ENCODE data around the gene ZNF474. TPM values are rescaled to one million over a fixed set of nuclear protein-coding genes. Genes with fewer than 3 reads are reported as not detected.

The ZNF474 gene
- total and polyA plus RNA-seq, 2 of the 8 experiments (the other 6 are each of a cell fraction or from before 2014, with no cell fraction given) = not detected

DNA sequence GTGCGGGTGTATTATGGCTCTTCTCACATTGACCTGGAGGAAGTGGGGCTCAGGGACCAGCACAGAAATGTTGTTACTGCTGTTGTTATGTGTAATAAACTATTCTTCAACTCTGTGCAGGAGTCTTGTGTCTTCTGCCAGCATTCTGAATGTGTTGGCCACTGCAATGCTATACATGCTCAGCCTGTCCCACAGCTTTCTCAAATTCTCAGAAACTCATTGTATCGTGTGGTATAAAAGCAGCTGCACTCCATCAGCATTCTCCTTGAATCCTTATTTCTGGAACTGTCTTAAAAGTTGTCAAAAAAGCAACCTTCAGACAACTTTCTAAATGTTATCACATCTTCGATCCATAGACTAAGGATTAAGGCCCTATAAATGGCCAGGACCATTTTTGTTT is 72.0 kb downstream of the ZNF474 start (continued):
- no peak for TF ChIP-seq YY1 (IDR thresholded peaks at IDR 0.05; ENCODE audit: low read depth, low read length)

DNA sequence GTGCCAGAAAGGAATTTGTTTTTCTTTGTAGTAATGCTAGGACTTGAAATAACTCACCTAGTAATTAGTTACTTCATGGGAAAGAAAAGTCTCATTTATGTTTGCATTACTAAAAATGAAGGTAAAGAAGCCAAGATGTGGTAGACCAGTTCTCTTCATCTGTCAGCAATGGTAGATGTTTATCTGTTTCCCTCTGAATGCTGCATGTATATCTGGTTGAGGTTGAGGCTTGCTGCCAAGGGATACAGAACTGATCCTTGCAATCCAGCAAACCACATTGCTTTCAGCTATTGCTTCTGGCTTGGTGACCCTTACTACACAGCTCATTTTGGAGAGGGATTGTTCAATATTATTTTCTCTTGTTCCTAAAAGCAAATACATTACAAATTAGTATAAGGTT is 73.6 kb downstream of the ZNF474 start:
- Histone ChIP-seq H3K4me3 (ENCODE audit: extremely low read depth in 1 of 4, insufficient read depth in 2 of 4, low read depth in 3 of 4, low read length in 4 of 4) (no peak overlapping the region), H2AK5ac (ENCODE audit: low read depth, low read length) (no peak overlapping the region), H3K79me1 (ENCODE audit: low read depth, low read length) (no peaks in the 10 kb centered on the region), H2BK20ac (ENCODE audit: low read length) (no peak overlapping the region), H3K36me3 (ENCODE audit: control insufficient read depth in 2 of 4, insufficient read depth in 4 of 4, low read length in 3 of 4) (no peaks in the 10 kb centered on the region), H3K9me3 (ENCODE audit: insufficient read depth in 2 of 2, low read depth in 1 of 2, low read length in 1 of 2) (no peaks in the 10 kb centered on the region), H4K20me1 (replicated peaks in 1 of 2; ENCODE audit: control insufficient read depth in 1 of 2, insufficient read depth in 2 of 2, low read length in 2 of 2) (no peaks in the 10 kb centered on the region), H4K8ac (ENCODE audit: extremely low read depth, insufficient read depth, low read length) (no peak overlapping the region), H3K4me2 (ENCODE audit: insufficient read depth in 1 of 2, low read depth in 2 of 2, low read length in 2 of 2) (no peak overlapping the region), H3K4me1 (replicated peaks in 1 of 4; ENCODE audit: control insufficient read depth in 3 of 4, insufficient read depth in 4 of 4, low read length in 3 of 4) (no peaks in the 10 kb centered on the region), H3K23me2 (ENCODE audit: low read depth, low read length) (no peaks in the 10 kb centered on the region), H2BK120ac (replicated peaks; ENCODE audit: low read depth, low read length) (no peak overlapping the region), H3K27ac (ENCODE audit: low read depth, low read length) (no peak overlapping the region), H2BK12ac (ENCODE audit: low read depth, low read length) (no peak overlapping the region), H3K27me3 (replicated peaks in 1 of 4; ENCODE audit: control insufficient read depth in 3 of 4, extremely low read depth in 1 of 4, insufficient read depth in 3 of 4, low read length in 3 of 4) (no peaks in the 10 kb centered on the region), H3K9ac (replicated peaks in 1 of 4; ENCODE audit: extremely low read depth in 1 of 4, low read depth in 3 of 4, low read length in 3 of 4) (no peak overlapping the region), H3K79me2 (ENCODE audit: control insufficient read depth in 1 of 2, insufficient read depth in 2 of 2, low read length in 2 of 2) (no peaks in the 10 kb centered on the region), H3K14ac (ENCODE audit: insufficient read length) (no peak overlapping the region), H3K56ac (replicated peaks; ENCODE audit: insufficient read length, low read depth, low read length) (no peak overlapping the region), H4K5ac (ENCODE audit: insufficient read length, low read depth, low read length) (no peak overlapping the region), H4K91ac (replicated peaks; ENCODE audit: insufficient read length, low read length) (no peak overlapping the region), H3K4ac (replicated peaks; ENCODE audit: insufficient read length, low read depth, low read length) (no peak overlapping the region), H3K18ac (ENCODE audit: extremely low read depth, low read length) (no peak overlapping the region), H2AFZ (ENCODE audit: low read length) (no peak overlapping the region), H3K23ac (ENCODE audit: insufficient read length) (no peak overlapping the region), H2BK5ac (ENCODE audit: low read depth, low read length) (no peak overlapping the region), H2BK15ac (ENCODE audit: low read length) (no peak overlapping the region)
- POLR2A ChIA-PET (ENCODE audit: partially characterized antibody) = no interaction called here
- TF ChIP-seq, protein P1, sequence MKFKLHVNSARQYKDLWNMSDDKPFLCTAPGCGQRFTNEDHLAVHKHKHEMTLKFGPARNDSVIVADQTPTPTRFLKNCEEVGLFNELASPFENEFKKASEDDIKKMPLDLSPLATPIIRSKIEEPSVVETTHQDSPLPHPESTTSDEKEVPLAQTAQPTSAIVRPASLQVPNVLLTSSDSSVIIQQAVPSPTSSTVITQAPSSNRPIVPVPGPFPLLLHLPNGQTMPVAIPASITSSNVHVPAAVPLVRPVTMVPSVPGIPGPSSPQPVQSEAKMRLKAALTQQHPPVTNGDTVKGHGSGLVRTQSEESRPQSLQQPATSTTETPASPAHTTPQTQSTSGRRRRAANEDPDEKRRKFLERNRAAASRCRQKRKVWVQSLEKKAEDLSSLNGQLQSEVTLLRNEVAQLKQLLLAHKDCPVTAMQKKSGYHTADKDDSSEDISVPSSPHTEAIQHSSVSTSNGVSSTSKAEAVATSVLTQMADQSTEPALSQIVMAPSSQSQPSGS (IDR thresholded peaks at IDR 0.05; ENCODE audit: low read length) = no peak
- TF ChIP-seq POU5F1 (IDR thresholded peaks at IDR 0.05; ENCODE audit: low read depth, low read length) = no peak
- CTCF ChIA-PET (ENCODE audit: partially characterized antibody) = interaction anchor here (10.7 kb wide), 1 partner anchor 292 kb away, joined by 221 read pairs; no protein-coding TSS in a partner anchor
- DNase-seq (ENCODE audit: low read depth in 1 of 2, low spot score in 2 of 2) (no peak), FAIRE-seq (no peak)

Data from H1 (cell line).